Liver (tissue), 10 donors: ENCODE measurements around the gene TOR3A. TPM values are rescaled to one million over a fixed set of nuclear protein-coding genes. Genes with fewer than 3 reads are reported as not detected.

ENCODE experiments used
- DNase-seq: peaks from one replicate; pipeline ENCODE4 v3.0.0-alpha.2; 2017; ENCODE audit warnings: low spot score
- H3K27ac ChIP-seq, 2 donors: one replicate each; pipeline ENCODE4 v1.7.0; 2013; ENCODE audit warnings: inconsistent platforms in 2 of 2, low read length in 2 of 2, control low read depth in 1 of 2, low read depth in 1 of 2, mild to moderate bottlenecking in 1 of 2
- H3K27me3 ChIP-seq, 4 donors: one replicate each; pipeline versions ENCODE4 v1.6.1 to v1.7.0; 2013; ENCODE audit warnings: low read length in 3 of 4, inconsistent platforms in 1 of 4, mild to moderate bottlenecking in 1 of 4, moderate library complexity in 1 of 4; ENCODE audit not compliant: control insufficient read depth in 4 of 4, insufficient read depth in 4 of 4
- H3K36me3 ChIP-seq, 4 donors: one replicate each; pipeline versions ENCODE4 v1.6.1 to v1.7.0; 2013; ENCODE audit warnings: low read length in 3 of 4, mild to moderate bottlenecking in 3 of 4, low read depth in 1 of 4, moderate library complexity in 1 of 4; ENCODE audit not compliant: control insufficient read depth in 4 of 4, insufficient read depth in 3 of 4
- H3K4me1 ChIP-seq, 4 donors: one replicate each; pipeline versions ENCODE4 v1.6.1 to v1.7.0; 2013; ENCODE audit warnings: low read length in 3 of 4, mild to moderate bottlenecking in 3 of 4, moderate library complexity in 1 of 4; ENCODE audit not compliant: control insufficient read depth in 4 of 4, insufficient read depth in 4 of 4
- H3K4me3 ChIP-seq, 3 donors: one replicate each; pipeline versions ENCODE4 v1.6.1 to v1.7.0; 2013; ENCODE audit warnings: low read length in 3 of 3, control low read depth in 1 of 3, low read depth in 1 of 3, mild to moderate bottlenecking in 1 of 3
- H3K9ac ChIP-seq, 2 donors: one replicate each; pipeline ENCODE4 v1.7.0; 2013; ENCODE audit warnings: low read length in 2 of 2, mild to moderate bottlenecking in 2 of 2, moderate library complexity in 2 of 2, control low read depth in 1 of 2, low read depth in 1 of 2
- H3K9me3 ChIP-seq, 4 donors: one replicate each; pipeline versions ENCODE4 v1.6.1 to v1.7.0; 2013; ENCODE audit warnings: low read length in 3 of 4; ENCODE audit not compliant: control insufficient read depth in 4 of 4
- FOXA2 ChIP-seq: IDR thresholded peaks from 2 replicates; pipeline ENCODE4 v1.6.1; 2016; ENCODE audit warnings: antibody characterized with exemption
- GABPA ChIP-seq, 2 donors: IDR thresholded peaks in 1 of 2; conservative IDR thresholded peaks in 1 of 2; 2 replicates each; pipeline ENCODE4 v1.6.1; 2016; ENCODE audit warnings: antibody characterized with exemption in 2 of 2, mild to moderate bottlenecking in 1 of 2, moderate library complexity in 1 of 2
- HNF4A ChIP-seq, 2 donors: conservative IDR thresholded peaks; 2 replicates each; pipeline ENCODE4 v1.6.1; 2016; ENCODE audit warnings: antibody characterized with exemption in 2 of 2, mild to moderate bottlenecking in 2 of 2
- HNF4G ChIP-seq: IDR thresholded peaks from 2 replicates; pipeline ENCODE4 v1.6.1; 2016; ENCODE audit warnings: antibody characterized with exemption
- JUND ChIP-seq, 2 donors: IDR thresholded peaks; 2 replicates each; pipeline ENCODE4 v1.6.1; 2016; ENCODE audit warnings: antibody characterized with exemption in 2 of 2
- RAD21 ChIP-seq, 2 donors: IDR thresholded peaks; 2 replicates each; pipeline ENCODE4 v1.6.1; 2016; ENCODE audit warnings: antibody characterized with exemption in 2 of 2, mild to moderate bottlenecking in 2 of 2
- RXRA ChIP-seq, 2 donors: IDR thresholded peaks; 2 replicates each; pipeline ENCODE4 v1.6.1; 2017 to 2018; ENCODE audit warnings: antibody characterized with exemption in 2 of 2, mild to moderate bottlenecking in 1 of 2
- SP1 ChIP-seq: IDR thresholded peaks from 2 replicates; pipeline ENCODE4 v1.6.1; 2018; ENCODE audit warnings: antibody characterized with exemption, mild to moderate bottlenecking
- TAF1 ChIP-seq: conservative IDR thresholded peaks from 2 replicates; pipeline ENCODE4 v1.6.1; 2016; ENCODE audit warnings: antibody characterized with exemption, mild to moderate bottlenecking
- YY1 ChIP-seq: IDR thresholded peaks from 2 replicates; pipeline ENCODE4 v1.6.1; 2016; ENCODE audit warnings: antibody characterized with exemption, mild to moderate bottlenecking
- WGBS: extraction: QIAGEN DNeasy Blood & Tissue Kit; methylation state at CpG from one replicate; pipeline ENCODE4 v1.1.7; 2013; 5-methylcytosine and 5-hydroxymethylcytosine counted together
- polyA plus RNA-seq, 2 donors: library from polyadenylated mRNA; stranded (reverse) in 1 of 2; unstranded in 1 of 2; fragments of 200-250 nt in 1 of 2; fragments of >200 nt in 1 of 2; fragmentation: Nextera tagmentation in 1 of 2; extraction: Ambion mirVana in 1 of 2; gene quantifications; one replicate each; pipeline versions ENCODE4 v1.2.1 to v1.2.3, GENCODE V29; 2013 to 2015
- small RNA-seq: library from RNA; depleted of rRNA; stranded (forward); fragments of <200 nt; gene quantifications from one replicate; pipeline ENCODE3, GENCODE V24; 2014
- total RNA-seq, 2 donors: library from RNA; depleted of rRNA; stranded (reverse); fragments of >200 nt; gene quantifications; one replicate each; pipeline ENCODE4 v1.2.3, GENCODE V29; 2014
- TF ChIP-seq, protein P1 (sequence below): IDR thresholded peaks from 2 replicates; pipeline ENCODE4 v1.6.1; 2016; ENCODE audit warnings: antibody characterized with exemption
- TF ChIP-seq, protein P2 (sequence below): IDR thresholded peaks from 2 replicates; pipeline ENCODE4 v1.6.1; 2016; ENCODE audit warnings: antibody characterized with exemption, mild to moderate bottlenecking
- TF ChIP-seq, protein P3 (sequence below): IDR thresholded peaks from 2 replicates; pipeline ENCODE4 v1.6.1; 2016; ENCODE audit warnings: antibody characterized with exemption
- TF ChIP-seq, protein P4 (sequence below): IDR thresholded peaks from 2 replicates; pipeline ENCODE4 v1.6.1; 2016; ENCODE audit warnings: antibody characterized with exemption
- donor health status: healthy.
- donor health status: healthy.
- donor health status: healthy.
- donor health status: healthy.
- donor health status: healthy.

The TOR3A gene
- total and polyA plus RNA-seq, 4 donors, result 14.3 to 31.0 (median 23.5) TPM

DNA sequence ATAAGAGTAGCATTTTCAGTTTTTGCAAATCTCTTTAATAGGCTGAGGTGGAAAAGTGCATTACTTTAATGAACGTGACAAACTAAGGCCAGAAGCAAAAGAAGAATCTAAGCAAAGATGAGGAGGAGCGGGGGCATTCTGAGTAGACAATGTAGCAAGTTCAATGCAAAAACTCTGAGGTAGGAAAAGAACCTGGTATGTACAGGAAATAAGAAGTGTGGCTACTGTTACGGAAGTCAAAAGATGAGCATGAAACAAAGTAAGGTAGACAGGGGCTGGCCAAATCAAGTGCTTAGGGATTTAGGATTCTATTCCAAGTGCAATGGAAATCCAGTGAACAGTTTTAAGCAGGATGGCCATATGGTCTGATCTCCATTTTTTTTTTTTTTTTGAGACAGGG, 63.7 kb downstream of the TOR3A start:
- TF ChIP-seq HNF4A (conservative IDR thresholded peaks at IDR 0.05), result no peak
- no peak for TF ChIP-seq JUND (IDR thresholded peaks at IDR 0.05)
- no peak for TF ChIP-seq GABPA (IDR thresholded peaks at IDR 0.05 in 1 of 2, conservative IDR thresholded peaks at IDR 0.05 in 1 of 2)
- TF ChIP-seq, protein P1, sequence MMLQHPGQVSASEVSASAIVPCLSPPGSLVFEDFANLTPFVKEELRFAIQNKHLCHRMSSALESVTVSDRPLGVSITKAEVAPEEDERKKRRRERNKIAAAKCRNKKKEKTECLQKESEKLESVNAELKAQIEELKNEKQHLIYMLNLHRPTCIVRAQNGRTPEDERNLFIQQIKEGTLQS, result no peak
- TF ChIP-seq, protein P2, sequence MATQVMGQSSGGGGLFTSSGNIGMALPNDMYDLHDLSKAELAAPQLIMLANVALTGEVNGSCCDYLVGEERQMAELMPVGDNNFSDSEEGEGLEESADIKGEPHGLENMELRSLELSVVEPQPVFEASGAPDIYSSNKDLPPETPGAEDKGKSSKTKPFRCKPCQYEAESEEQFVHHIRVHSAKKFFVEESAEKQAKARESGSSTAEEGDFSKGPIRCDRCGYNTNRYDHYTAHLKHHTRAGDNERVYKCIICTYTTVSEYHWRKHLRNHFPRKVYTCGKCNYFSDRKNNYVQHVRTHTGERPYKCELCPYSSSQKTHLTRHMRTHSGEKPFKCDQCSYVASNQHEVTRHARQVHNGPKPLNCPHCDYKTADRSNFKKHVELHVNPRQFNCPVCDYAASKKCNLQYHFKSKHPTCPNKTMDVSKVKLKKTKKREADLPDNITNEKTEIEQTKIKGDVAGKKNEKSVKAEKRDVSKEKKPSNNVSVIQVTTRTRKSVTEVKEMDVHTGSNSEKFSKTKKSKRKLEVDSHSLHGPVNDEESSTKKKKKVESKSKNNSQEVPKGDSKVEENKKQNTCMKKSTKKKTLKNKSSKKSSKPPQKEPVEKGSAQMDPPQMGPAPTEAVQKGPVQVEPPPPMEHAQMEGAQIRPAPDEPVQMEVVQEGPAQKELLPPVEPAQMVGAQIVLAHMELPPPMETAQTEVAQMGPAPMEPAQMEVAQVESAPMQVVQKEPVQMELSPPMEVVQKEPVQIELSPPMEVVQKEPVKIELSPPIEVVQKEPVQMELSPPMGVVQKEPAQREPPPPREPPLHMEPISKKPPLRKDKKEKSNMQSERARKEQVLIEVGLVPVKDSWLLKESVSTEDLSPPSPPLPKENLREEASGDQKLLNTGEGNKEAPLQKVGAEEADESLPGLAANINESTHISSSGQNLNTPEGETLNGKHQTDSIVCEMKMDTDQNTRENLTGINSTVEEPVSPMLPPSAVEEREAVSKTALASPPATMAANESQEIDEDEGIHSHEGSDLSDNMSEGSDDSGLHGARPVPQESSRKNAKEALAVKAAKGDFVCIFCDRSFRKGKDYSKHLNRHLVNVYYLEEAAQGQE, result no peak
- TF ChIP-seq RAD21 (IDR thresholded peaks at IDR 0.05), result no peak
- TF ChIP-seq, protein P3, sequence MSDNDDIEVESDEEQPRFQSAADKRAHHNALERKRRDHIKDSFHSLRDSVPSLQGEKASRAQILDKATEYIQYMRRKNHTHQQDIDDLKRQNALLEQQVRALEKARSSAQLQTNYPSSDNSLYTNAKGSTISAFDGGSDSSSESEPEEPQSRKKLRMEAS, result no peak
- TF ChIP-seq FOXA2, result no peak
- no peak for TF ChIP-seq HNF4G
- no peak for TF ChIP-seq RXRA (IDR thresholded peaks at IDR 0.05)
- TF ChIP-seq SP1, result no peak
- TF ChIP-seq, protein P4, sequence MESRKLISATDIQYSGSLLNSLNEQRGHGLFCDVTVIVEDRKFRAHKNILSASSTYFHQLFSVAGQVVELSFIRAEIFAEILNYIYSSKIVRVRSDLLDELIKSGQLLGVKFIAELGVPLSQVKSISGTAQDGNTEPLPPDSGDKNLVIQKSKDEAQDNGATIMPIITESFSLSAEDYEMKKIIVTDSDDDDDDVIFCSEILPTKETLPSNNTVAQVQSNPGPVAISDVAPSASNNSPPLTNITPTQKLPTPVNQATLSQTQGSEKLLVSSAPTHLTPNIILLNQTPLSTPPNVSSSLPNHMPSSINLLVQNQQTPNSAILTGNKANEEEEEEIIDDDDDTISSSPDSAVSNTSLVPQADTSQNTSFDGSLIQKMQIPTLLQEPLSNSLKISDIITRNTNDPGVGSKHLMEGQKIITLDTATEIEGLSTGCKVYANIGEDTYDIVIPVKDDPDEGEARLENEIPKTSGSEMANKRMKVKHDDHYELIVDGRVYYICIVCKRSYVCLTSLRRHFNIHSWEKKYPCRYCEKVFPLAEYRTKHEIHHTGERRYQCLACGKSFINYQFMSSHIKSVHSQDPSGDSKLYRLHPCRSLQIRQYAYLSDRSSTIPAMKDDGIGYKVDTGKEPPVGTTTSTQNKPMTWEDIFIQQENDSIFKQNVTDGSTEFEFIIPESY, result no peak
- no peak for TF ChIP-seq YY1
- TF ChIP-seq TAF1, result no peak
- Histone ChIP-seq H3K27ac (no peak overlapping the region), H3K9ac (no peak overlapping the region), H3K4me3 (no peak overlapping the region), H3K9me3 (no peaks in the 10 kb centered on the region), H3K4me1 (peaks cover 0 to 3% (median 0%) of the 10 kb centered on the region in 4 donors), H3K27me3 (no peaks in the 10 kb centered on the region), H3K36me3 (peaks cover 0 to 2% (median 0%) of the 10 kb centered on the region in 4 donors)
- DNase-seq, result no peak
- WGBS, result 97% methylated on average over 3 of the region's 3 CpGs

Small RNAs within 50 kb of the gene (small RNA-seq; reads per million reads assigned to genes)
- not detected for gene AL512326.3

Other genes starting within 250 kb of the TOR3A start
- gene ANGPTL1, start 211.0 kb upstream of the TOR3A start, total RNA-seq, result 10 to 100 TPM in 1 of 2 donors, under 1 TPM in 1; 0.93 to 11.2 TPM
- 1 to 10 TPM; 2.6 to 5.5 TPM for gene ANGPTL1, start 211.0 kb upstream of the TOR3A start, polyA plus RNA-seq
- 10 to 100 TPM; 19.1 to 39.8 TPM for gene FAM20B, start 56.2 kb upstream of the TOR3A start, total RNA-seq
- 1 to 10 TPM; 3.1 to 8.0 TPM for gene FAM20B, start 56.2 kb upstream of the TOR3A start, polyA plus RNA-seq
- gene ABL2, start 147.6 kb downstream of the TOR3A start, total RNA-seq, result 1 to 10 TPM; 4.9 to 7.8 TPM
- gene ABL2, start 147.6 kb downstream of the TOR3A start, polyA plus RNA-seq, result 1 to 10 TPM; 1.8 to 1.9 TPM
- gene SOAT1, start 211.7 kb downstream of the TOR3A start, total RNA-seq, result 10 to 100 TPM in 1 of 2 donors, 1 to 10 TPM in 1; 9.4 to 14.0 TPM
- gene SOAT1, start 211.7 kb downstream of the TOR3A start, polyA plus RNA-seq, result 1 to 10 TPM; 4.3 to 9.3 TPM